H1 (cell line): ENCODE measurements around the gene PLB1. TPM values are rescaled to one million over a fixed set of nuclear protein-coding genes. Genes with fewer than 3 reads are reported as not detected.

ENCODE experiments used
- ASH2L ChIP-seq: fragments of 200-600, 300-600 bp; sonication (generic); IDR thresholded peaks from one replicate; pipeline ENCODE4 v1.7.1; 2017; ENCODE audit warnings: low read length
- CBX8 ChIP-seq: fragments of 300-800, 300-1000 bp; sonication (generic); IDR thresholded peaks from 2 replicates; pipeline ENCODE4 v1.7.1; 2016; ENCODE audit warnings: low read depth, low read length, borderline replicate concordance
- EP300 ChIP-seq, 2 experiments: IDR thresholded peaks; 1 replicate in 1 of 2; 2 replicates in 1 of 2; pipeline ENCODE4 v1.6.1; 2011 to 2012; ENCODE audit warnings: low read depth in 2 of 2, low read length in 2 of 2, mild to moderate bottlenecking in 2 of 2, borderline replicate concordance in 1 of 2, inconsistent platforms in 1 of 2, moderate library complexity in 1 of 2
- JUND ChIP-seq: IDR thresholded peaks from 2 replicates; pipeline ENCODE4 v1.6.1; 2011; ENCODE audit warnings: mild to moderate bottlenecking, improper control_type of control experiment, low read length
- KDM5A ChIP-seq: fragments of 200-600 bp; IDR thresholded peaks from 2 replicates; pipeline ENCODE4 v1.7.1; 2012; ENCODE audit warnings: mild to moderate bottlenecking, low read length, inconsistent platforms, mixed read lengths
- POLR2A ChIP-seq, 2 experiments: IDR thresholded peaks; 1 replicate in 1 of 2; 2 replicates in 1 of 2; pipeline ENCODE4 v1.6.1; 2011; ENCODE audit warnings: low read depth in 2 of 2, low read length in 2 of 2, mild to moderate bottlenecking in 2 of 2; ENCODE audit errors: control extremely low read depth in 1 of 2
- POLR2AphosphoS5 ChIP-seq: IDR thresholded peaks from 2 replicates; pipeline ENCODE4 v1.6.1; 2011; ENCODE audit warnings: low read depth, low read length
- SIRT6 ChIP-seq: IDR thresholded peaks from one replicate; pipeline ENCODE4 v1.7.1; 2012; ENCODE audit warnings: low read length, inconsistent platforms
- SUZ12 ChIP-seq: fragments of 200-600 bp; sonication (generic); IDR thresholded peaks from 2 replicates; pipeline ENCODE4 v1.6.1; 2012; ENCODE audit warnings: mild to moderate bottlenecking, inconsistent platforms, low read length, moderate library complexity, mixed read lengths
- polyA plus RNA-seq, 7 experiments: library from polyadenylated mRNA; depleted of rRNA in 3 of 7; stranded (reverse) in 5 of 7; unstranded in 2 of 7; fragments of >200 nt in 5 of 7; fragments of 200-250 nt in 2 of 7; gene quantifications; 1 replicate in 5 of 7; 2 replicates in 1 of 7; 4 replicates in 1 of 7; pipeline versions ENCODE4 v1.2.1 to v1.2.3, GENCODE V29; 2011 to 2013; ENCODE audit warnings: missing spikeins in 2 of 7, mixed read lengths in 2 of 7
- total RNA-seq: library from RNA; stranded (reverse); fragmentation: NEBNext Ultra II Directional; extraction: Animal tissue kit (Norgen Biotek cat#: 25700); gene quantifications from 2 replicates; pipeline ENCODE4 v1.2.1, GENCODE V29; 2021

Gene PLB1
- total and polyA plus RNA-seq, 2 of the 8 experiments (the other 6 are each of a cell fraction or from before 2014, with no cell fraction given) = 0.20 to 0.36 TPM

- TF ChIP-seq EP300 (IDR thresholded peaks at IDR 0.05; ENCODE audit: borderline replicate concordance in 1 of 2, low read depth in 2 of 2, low read length in 2 of 2) (no peak), JUND (no peak), POLR2A (IDR thresholded peaks at IDR 0.05; ENCODE audit: control extremely low read depth in 1 of 2, low read depth in 2 of 2, low read length in 2 of 2) (no peak), POLR2AphosphoS5 (no peak), ASH2L (no peak), SIRT6 (no peak), CBX8 (no peak), SUZ12 (no peak), KDM5A (no peak)
- TF ChIP-seq, all 59 proteins: peak for 0
Measured at GRCh38 chr2:28563869-28564268, 68.0 kb downstream of the PLB1 start (continued).
